Astrocyte (in vitro differentiated cells and primary cell): ENCODE measurements around the gene FHL1. TPM values are rescaled to one million over a fixed set of nuclear protein-coding genes. Genes with fewer than 3 reads are reported as not detected.
"Not testable (repeated sequence)": the region's sequence is repeated elsewhere in the genome, so short reads cannot be mapped to it uniquely, and the experiment has no call there.

Experiments used
- DNase-seq: peaks from one replicate; pipeline ENCODE4 v3.0.0-alpha.2; 2010; ENCODE audit warnings: low read depth
- FAIRE-seq: peaks from 2 replicates; lab custom pipeline; 2011; peaks lifted over from hg19 to GRCh38; lab: Jason Lieb, UNC
- H2AFZ ChIP-seq: 2 replicates; pipeline ENCODE4 v1.6.0; 2012; ENCODE audit warnings: low read depth, low read length, inconsistent platforms
- H3K27ac ChIP-seq: 2 replicates; pipeline ENCODE4 v1.5.1; 2011; ENCODE audit warnings: low read depth, low read length, inconsistent platforms
- H3K27me3 ChIP-seq: 2 replicates; pipeline ENCODE4 v1.6.0; 2011; ENCODE audit warnings: low read length, inconsistent platforms; ENCODE audit not compliant: insufficient read depth
- H3K36me3 ChIP-seq: 2 replicates; pipeline ENCODE4 v1.5.1; 2011; ENCODE audit warnings: low read length, inconsistent platforms; ENCODE audit not compliant: insufficient read depth
- H3K4me1 ChIP-seq: 2 replicates; pipeline ENCODE4 v1.5.1; 2011; ENCODE audit warnings: low read length, inconsistent platforms; ENCODE audit not compliant: insufficient read depth
- H3K4me2 ChIP-seq: 2 replicates; pipeline ENCODE4 v1.6.0; 2012; ENCODE audit warnings: low read length, inconsistent platforms
- H3K4me3 ChIP-seq: 2 replicates; pipeline ENCODE4 v1.5.1; 2011; ENCODE audit warnings: low read depth, mild to moderate bottlenecking, low read length, inconsistent platforms; ENCODE audit not compliant: insufficient read depth
- H3K79me2 ChIP-seq: 2 replicates; pipeline ENCODE4 v1.6.0; 2012; ENCODE audit warnings: mild to moderate bottlenecking, low read length, inconsistent platforms; ENCODE audit not compliant: insufficient read depth
- H3K9ac ChIP-seq: 2 replicates; pipeline ENCODE4 v1.6.0; 2012; ENCODE audit warnings: mild to moderate bottlenecking, low read length, inconsistent platforms
- H3K9me3 ChIP-seq: 2 replicates; pipeline ENCODE4 v1.5.1; 2012; ENCODE audit warnings: low read depth, mild to moderate bottlenecking, low read length, inconsistent platforms; ENCODE audit not compliant: insufficient read depth
- H4K20me1 ChIP-seq: 2 replicates; pipeline ENCODE4 v1.6.0; 2012; ENCODE audit warnings: low read length, inconsistent platforms; ENCODE audit not compliant: insufficient read depth
- H3K27ac Mint-ChIP-seq: one replicate; pipeline ENCODE4 v1.8.0; 2021; ENCODE audit warnings: mild to moderate bottlenecking, mixed read lengths; ENCODE audit not compliant: unreplicated experiment
- H3K27me3 Mint-ChIP-seq: one replicate; pipeline ENCODE4 v1.8.0; 2021; ENCODE audit warnings: low read depth, mixed read lengths; ENCODE audit not compliant: unreplicated experiment
- H3K36me3 Mint-ChIP-seq: one replicate; pipeline ENCODE4 v1.8.0; 2021; ENCODE audit warnings: low read depth, mixed read lengths; ENCODE audit not compliant: unreplicated experiment
- H3K4me1 Mint-ChIP-seq: one replicate; pipeline ENCODE4 v1.8.0; 2021; ENCODE audit warnings: low read depth, mixed read lengths; ENCODE audit not compliant: unreplicated experiment
- H3K4me3 Mint-ChIP-seq: one replicate; pipeline ENCODE4 v1.8.0; 2021; ENCODE audit warnings: mild to moderate bottlenecking, moderate library complexity, mixed read lengths; ENCODE audit not compliant: unreplicated experiment
- H3K9me3 Mint-ChIP-seq: one replicate; pipeline ENCODE4 v1.8.0; 2021; ENCODE audit warnings: mild to moderate bottlenecking, mixed read lengths; ENCODE audit not compliant: unreplicated experiment
- EZH2 ChIP-seq: IDR thresholded peaks from 2 replicates; pipeline ENCODE4 v1.6.1; 2012; ENCODE audit warnings: mild to moderate bottlenecking, low read length, inconsistent platforms; ENCODE audit not compliant: insufficient read depth
- total RNA-seq: library from RNA; stranded (reverse); gene quantifications from 2 replicates; pipeline ENCODE4 v1.2.1, GENCODE V29; 2021
- TF ChIP-seq, protein P1 (sequence below): IDR thresholded peaks from 2 replicates; pipeline ENCODE4 v1.5.1; 2011; ENCODE audit warnings: low read depth, mild to moderate bottlenecking, inconsistent platforms, low read length, moderate library complexity; ENCODE audit not compliant: insufficient read depth

The FHL1 gene
- total RNA-seq, 1 donor from 2014 or later: 115 TPM

GRCh38 chrX:136104936-136105335 lies 42.4 kb upstream of the FHL1 start:
- Histone ChIP-seq H3K4me2 (no peak overlapping the region), H3K4me1 (no peaks in the 10 kb centered on the region), H3K27ac (no peak overlapping the region), H3K79me2 (no peaks in the 10 kb centered on the region), H3K9ac (no peak overlapping the region), H3K27me3 (no peaks in the 10 kb centered on the region), H3K4me3 (no peak overlapping the region), H2AFZ (no peak overlapping the region), H4K20me1 (no peaks in the 10 kb centered on the region), H3K36me3 (no peaks in the 10 kb centered on the region), H3K9me3 (no peaks in the 10 kb centered on the region)
- DNase-seq: no peak
- TF ChIP-seq EZH2: no peak
- TF ChIP-seq, protein P1, sequence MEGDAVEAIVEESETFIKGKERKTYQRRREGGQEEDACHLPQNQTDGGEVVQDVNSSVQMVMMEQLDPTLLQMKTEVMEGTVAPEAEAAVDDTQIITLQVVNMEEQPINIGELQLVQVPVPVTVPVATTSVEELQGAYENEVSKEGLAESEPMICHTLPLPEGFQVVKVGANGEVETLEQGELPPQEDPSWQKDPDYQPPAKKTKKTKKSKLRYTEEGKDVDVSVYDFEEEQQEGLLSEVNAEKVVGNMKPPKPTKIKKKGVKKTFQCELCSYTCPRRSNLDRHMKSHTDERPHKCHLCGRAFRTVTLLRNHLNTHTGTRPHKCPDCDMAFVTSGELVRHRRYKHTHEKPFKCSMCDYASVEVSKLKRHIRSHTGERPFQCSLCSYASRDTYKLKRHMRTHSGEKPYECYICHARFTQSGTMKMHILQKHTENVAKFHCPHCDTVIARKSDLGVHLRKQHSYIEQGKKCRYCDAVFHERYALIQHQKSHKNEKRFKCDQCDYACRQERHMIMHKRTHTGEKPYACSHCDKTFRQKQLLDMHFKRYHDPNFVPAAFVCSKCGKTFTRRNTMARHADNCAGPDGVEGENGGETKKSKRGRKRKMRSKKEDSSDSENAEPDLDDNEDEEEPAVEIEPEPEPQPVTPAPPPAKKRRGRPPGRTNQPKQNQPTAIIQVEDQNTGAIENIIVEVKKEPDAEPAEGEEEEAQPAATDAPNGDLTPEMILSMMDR: no peak
- Mint-ChIP-seq H3K4me3 (no peak overlapping the region), H3K27ac (no peak overlapping the region), H3K9me3 (no peaks in the 10 kb centered on the region), H3K4me1 (no peaks in the 10 kb centered on the region), H3K36me3 (no peaks in the 10 kb centered on the region), H3K27me3 (no peaks in the 10 kb centered on the region)
- FAIRE-seq: no peak

DNA sequence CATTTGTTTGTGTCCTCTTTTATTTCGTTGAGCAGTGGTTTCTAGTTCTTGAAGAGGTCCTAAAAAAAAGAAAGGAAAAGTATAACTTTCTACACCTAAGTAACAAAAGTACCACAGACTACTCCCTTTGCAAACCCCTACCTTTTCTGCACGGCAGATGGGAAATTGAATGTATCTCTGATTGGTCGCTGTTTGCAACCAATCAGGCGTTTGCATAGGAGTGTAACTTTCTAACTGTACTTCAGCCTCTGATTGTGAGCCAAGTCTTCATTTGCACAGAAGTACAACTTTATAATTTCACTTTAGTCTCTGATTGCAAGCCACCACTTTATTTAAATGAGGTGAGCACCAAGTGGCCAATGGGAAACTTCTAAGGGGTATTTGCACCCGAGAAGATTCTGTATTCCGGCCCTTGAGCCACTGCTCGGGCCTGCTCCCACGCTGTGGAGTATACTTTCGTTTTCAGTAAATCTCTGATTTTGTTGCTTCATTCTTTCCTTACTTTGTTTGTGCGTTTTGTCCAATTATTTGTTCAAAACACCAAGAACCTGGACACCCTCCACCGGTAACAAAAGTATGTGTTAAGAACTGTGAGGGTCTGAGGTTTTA lies 40.3 kb upstream of the FHL1 start:
- Mint-ChIP-seq H3K27me3 (no peaks in the 10 kb centered on the region), H3K9me3 (no peaks in the 10 kb centered on the region), H3K4me1 (no peaks in the 10 kb centered on the region), H3K27ac (no peak overlapping the region), H3K36me3 (no peaks in the 10 kb centered on the region), H3K4me3 (no peak overlapping the region)
- H3K27ac ChIP-seq: no peak overlapping the region
- DNase-seq: no peak
- no peaks in the 10 kb centered on the region for H3K4me1 ChIP-seq
- no peak overlapping the region for H3K9ac ChIP-seq
- no peak overlapping the region for H3K4me2 ChIP-seq
- H4K20me1 ChIP-seq: no peaks in the 10 kb centered on the region
- no peak for TF ChIP-seq EZH2
- TF ChIP-seq, protein P1: no peak
- H3K27me3 ChIP-seq: no peaks in the 10 kb centered on the region
- no peaks in the 10 kb centered on the region for H3K36me3 ChIP-seq
- FAIRE-seq: no peak
- no peaks in the 10 kb centered on the region for H3K9me3 ChIP-seq
- no peak overlapping the region for H2AFZ ChIP-seq
- H3K4me3 ChIP-seq: no peak overlapping the region
- no peaks in the 10 kb centered on the region for H3K79me2 ChIP-seq

GRCh38 chrX:136108905-136109304 lies 38.4 kb upstream of the FHL1 start:
- not testable (repeated sequence) for H3K27me3 ChIP-seq, H3K27ac Mint-ChIP-seq, H3K9ac ChIP-seq, H4K20me1 ChIP-seq, H3K4me2 ChIP-seq, H3K27ac ChIP-seq, H3K79me2 ChIP-seq, H3K4me3 Mint-ChIP-seq, H3K4me1 Mint-ChIP-seq, H3K36me3 ChIP-seq, FAIRE-seq, H3K4me3 ChIP-seq, H3K4me1 ChIP-seq, H2AFZ ChIP-seq, H3K27me3 Mint-ChIP-seq, H3K9me3 ChIP-seq, H3K9me3 Mint-ChIP-seq, H3K36me3 Mint-ChIP-seq, DNase-seq
